Stimulated activated CD8-positive, alpha-beta memory T cell treated with anti-CD3 and anti-CD28 coated beads, Interleukin-7, amount 100 ng/mL, for 4 hours (primary cell): ENCODE data around the gene APOL6.

Experiments used
- DNase-seq, 2 donors: peaks; one replicate each; pipeline ENCODE4 v3.0.0-alpha.2; 2020; ENCODE audit warnings: low read depth in 2 of 2

Gene APOL6

GRCh38 chr22:35648066-35649025 lies at the start of gene APOL6:
Gene APOL6 (plus strand): TSS chr22:35648446. CDS start chr22:35656426, 7,980 bp downstream.
- peak; percentile 42 to 60 for DNase-seq

- no peak for DNase-seq
Observed at GRCh38 chr22:35599364-35599763, 48.9 kb upstream of the APOL6 start.

DNA sequence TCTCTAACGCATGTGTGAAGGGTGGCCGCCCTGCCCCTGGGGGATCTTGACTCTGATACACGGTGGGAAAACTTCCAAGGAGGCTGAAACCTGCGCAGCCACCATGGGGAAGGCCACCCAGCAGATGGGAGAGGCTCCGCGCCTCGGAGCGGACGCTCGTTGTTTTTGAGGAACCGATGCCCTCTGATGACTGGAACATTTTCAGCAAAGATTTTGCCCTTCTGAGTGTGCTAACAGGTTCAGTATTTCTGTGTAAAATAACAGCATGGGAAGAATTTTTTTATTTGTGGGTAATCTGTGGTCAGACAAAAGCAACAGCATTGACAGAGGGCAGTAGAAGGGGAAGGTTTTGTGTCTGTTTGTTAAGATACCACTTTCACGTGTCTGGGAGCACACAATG lies 47.8 kb upstream of the APOL6 start:
- no peak for DNase-seq

GRCh38 chr22:35601013-35601580 lies 47.1 kb upstream of the APOL6 start:
- no peak for DNase-seq

- DNase-seq, result no peak
Observed at GRCh38 chr22:35601743-35602615, 46.3 kb upstream of the APOL6 start.

DNA sequence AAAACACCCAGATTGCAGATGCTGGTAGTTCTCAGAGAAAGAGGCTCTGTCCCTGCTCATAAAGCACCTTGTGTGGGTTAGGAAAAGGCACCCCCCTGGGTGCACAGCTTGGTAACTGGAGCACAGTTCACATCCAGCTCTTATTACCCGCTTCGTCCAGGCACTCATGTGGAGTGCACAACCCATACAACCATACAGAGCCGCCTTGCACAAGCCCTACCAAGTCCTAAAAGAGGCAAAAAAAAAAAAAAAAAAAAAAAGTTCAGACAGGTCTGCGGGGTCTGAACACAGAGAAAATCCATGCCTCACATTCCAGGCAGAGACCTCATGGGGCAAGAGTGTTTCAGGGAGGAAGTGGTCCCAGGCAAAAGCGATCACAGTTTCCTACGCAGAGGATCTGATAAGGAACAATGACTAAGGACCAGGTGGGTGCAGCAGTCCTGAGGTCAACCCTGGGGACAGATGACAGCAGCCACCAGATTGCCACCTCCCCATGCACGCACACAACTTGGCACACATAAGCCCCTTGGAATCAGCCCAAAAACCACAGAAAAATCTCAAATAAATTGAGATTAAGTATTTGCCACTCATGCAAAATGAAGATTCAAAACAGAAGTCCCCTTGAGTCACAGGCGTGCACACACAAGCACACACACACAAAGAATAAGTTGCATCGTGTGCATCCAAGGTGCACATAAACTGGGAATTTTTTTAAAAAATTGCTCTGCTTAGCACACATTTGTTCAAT lies 43.5 kb upstream of the APOL6 start:
- no peak for DNase-seq

- DNase-seq, result no peak
Observed at GRCh38 chr22:35605369-35605680, 42.9 kb upstream of the APOL6 start.

GRCh38 chr22:35605851-35606481 lies 42.3 kb upstream of the APOL6 start:
- DNase-seq, result no peak

GRCh38 chr22:35606916-35607315 lies 41.3 kb upstream of the APOL6 start:
- DNase-seq, result no peak

GRCh38 chr22:35608088-35608487 lies 40.2 kb upstream of the APOL6 start:
- no peak for DNase-seq

GRCh38 chr22:35609261-35609660 lies 39.0 kb upstream of the APOL6 start:
- no peak for DNase-seq

- DNase-seq, result no peak
Observed at GRCh38 chr22:35609761-35610160, 38.5 kb upstream of the APOL6 start.

DNA sequence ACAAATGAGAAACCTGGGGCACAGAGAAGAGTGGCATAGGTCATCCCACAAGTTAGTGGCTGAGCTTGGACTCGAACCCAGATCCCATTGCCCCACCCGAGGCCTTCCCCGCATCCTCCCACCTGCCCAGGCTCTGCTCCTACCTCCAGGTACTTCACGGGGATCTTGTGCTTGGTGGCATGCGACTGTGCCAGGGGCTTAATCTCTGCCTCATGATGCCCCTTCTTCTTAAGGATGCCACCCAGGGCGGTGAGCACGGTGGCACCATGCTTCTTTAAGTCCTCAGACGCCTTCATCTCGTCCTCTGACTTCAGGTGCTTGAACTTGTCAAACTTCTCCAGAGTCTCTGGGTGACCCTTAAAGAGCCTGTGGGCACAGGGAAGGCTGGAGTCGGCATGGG lies 37.5 kb upstream of the APOL6 start:
- no peak for DNase-seq

GRCh38 chr22:35611200-35611890 lies 36.9 kb upstream of the APOL6 start:
- DNase-seq, result no peak

DNA sequence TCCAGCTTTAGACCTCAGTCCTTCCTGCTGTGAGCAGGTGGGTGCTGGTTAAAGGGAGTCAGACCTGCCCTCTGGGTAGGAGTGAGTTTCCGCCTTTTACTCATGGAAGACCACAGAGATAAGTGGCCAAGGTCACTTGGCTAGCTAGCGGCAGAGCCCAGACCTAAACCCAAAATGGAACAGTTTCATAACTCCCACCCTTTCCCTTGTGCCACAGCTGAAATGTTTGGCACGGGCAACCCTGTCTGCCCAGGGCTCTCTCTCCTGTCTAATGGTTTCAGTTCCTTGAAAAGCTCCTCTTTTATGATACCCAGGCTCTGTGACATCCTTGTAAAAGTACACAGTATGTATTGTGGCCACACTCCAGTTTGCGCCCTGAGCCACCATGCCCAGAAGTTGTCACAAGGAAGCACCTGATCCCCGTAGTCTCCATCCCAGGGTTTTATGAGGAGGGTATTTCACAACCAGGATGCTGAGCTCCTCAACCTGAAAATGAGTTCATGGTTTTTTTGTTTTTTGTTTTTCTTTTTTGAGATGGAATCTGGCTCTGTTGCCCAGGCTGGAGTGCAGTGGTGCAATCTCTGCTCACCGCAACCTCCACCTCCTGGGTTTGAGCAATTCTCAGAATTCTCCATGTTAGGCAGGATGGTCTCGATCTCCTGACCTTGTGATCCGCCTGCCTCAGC lies 36.2 kb upstream of the APOL6 start:
- DNase-seq, result no peak

DNA sequence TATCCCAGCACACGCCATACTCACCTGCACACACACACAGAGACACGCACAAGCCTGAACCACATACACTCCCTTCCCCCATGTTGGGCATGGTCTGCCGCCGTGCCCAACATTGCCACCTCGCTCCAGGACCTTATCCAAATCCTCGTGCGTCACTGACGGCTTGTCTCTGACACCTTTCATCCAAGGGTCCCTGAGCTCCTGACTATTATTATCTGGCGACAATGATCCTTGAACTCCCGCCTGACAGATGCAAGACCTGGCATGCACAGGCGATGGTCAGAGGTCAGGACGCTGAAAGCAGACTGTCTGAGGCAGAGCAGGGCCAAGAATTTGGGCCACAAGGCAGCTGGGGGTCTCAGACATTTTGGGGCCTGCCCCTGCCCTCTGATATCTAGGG lies 35.3 kb upstream of the APOL6 start:
- no peak for DNase-seq

- DNase-seq, result no peak
Observed at GRCh38 chr22:35614404-35614803, 33.8 kb upstream of the APOL6 start.

DNA sequence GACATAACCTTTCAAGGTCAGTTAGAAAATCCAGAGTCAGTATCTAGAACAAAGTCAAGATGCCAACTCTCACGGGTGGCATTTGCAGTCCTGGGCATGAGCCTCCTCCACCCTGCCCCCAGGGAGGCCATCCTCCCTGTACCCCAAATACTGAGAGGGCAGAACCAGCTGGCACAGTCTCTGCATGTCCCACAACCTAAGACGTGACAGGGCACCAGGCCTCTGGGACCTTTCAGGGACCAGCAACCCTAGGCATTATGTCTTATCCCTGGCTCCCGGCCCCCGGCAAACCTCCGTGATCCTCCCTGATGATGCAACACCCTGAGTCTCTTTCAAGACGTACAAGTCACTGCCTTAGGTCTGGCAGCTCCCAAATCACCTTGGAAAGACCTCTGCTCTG lies 33.1 kb upstream of the APOL6 start:
- DNase-seq, result no peak

- no peak for DNase-seq
Observed at GRCh38 chr22:35616043-35616442, 32.2 kb upstream of the APOL6 start.

GRCh38 chr22:35617137-35617755 lies 31.0 kb upstream of the APOL6 start, which contains the start of gene MB:
Gene MB (minus strand): TSS chr22:35617329. CDS start chr22:35617257, 72 bp downstream.
- no peak for DNase-seq
